Vagina (tissue), 2 donors: Measurements from ENCODE around the gene GIGYF2.
"Not testable (repeated sequence)": the region's sequence is repeated elsewhere in the genome, so short reads cannot be mapped to it uniquely, and the experiment has no call there.

Source experiments
- POLR2A ChIP-seq, 2 donors: fragments of 450-650 bp; IDR thresholded peaks; one replicate each; pipeline ENCODE4 v1.6.1; 2017; ENCODE audit warnings: antibody characterized with exemption in 2 of 2, mild to moderate bottlenecking in 2 of 2, moderate library complexity in 2 of 2
- POLR2AphosphoS5 ChIP-seq, 2 donors: sonication (generic); formaldehyde crosslinking; IDR thresholded peaks; one replicate each; pipeline ENCODE4 v1.9.0; 2017; ENCODE audit warnings: antibody characterized with exemption in 2 of 2, mild to moderate bottlenecking in 2 of 2, low read depth in 1 of 2; ENCODE audit not compliant: insufficient read depth in 1 of 2
- TF ChIP-seq, protein P1 (sequence below), 3 experiments: fragments of 450-650 bp in 2 of 3; fragments of 200-600 bp in 1 of 3; sonication (generic) in 1 of 3; IDR thresholded peaks; one replicate each; pipeline ENCODE4 v1.5.1; 2017 to 2019; ENCODE audit warnings: antibody characterized with exemption in 3 of 3, mild to moderate bottlenecking in 2 of 3, moderate library complexity in 2 of 3

DNA sequence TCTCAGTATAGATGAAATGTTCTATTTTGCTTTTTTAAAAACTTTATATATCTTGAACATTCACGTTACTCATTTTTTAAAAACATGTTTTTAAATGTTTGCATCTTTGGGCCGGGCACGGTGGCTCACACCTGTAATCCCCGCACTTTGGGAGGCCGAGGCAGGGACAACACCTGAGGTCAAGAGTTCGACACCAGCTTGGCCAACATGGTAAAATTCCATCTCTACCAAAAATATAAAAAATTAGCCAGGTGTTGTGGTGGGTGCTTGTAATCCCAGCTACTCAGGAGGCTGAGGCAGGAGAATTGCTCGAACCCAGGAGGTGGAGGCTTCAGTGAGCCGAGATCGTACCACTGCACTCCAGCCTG lies 210.6 kb downstream of the GIGYF2 start:
- TF ChIP-seq, protein P1, sequence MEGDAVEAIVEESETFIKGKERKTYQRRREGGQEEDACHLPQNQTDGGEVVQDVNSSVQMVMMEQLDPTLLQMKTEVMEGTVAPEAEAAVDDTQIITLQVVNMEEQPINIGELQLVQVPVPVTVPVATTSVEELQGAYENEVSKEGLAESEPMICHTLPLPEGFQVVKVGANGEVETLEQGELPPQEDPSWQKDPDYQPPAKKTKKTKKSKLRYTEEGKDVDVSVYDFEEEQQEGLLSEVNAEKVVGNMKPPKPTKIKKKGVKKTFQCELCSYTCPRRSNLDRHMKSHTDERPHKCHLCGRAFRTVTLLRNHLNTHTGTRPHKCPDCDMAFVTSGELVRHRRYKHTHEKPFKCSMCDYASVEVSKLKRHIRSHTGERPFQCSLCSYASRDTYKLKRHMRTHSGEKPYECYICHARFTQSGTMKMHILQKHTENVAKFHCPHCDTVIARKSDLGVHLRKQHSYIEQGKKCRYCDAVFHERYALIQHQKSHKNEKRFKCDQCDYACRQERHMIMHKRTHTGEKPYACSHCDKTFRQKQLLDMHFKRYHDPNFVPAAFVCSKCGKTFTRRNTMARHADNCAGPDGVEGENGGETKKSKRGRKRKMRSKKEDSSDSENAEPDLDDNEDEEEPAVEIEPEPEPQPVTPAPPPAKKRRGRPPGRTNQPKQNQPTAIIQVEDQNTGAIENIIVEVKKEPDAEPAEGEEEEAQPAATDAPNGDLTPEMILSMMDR (IDR thresholded peaks at IDR 0.05): not testable (repeated sequence)
- TF ChIP-seq POLR2AphosphoS5 (IDR thresholded peaks at IDR 0.05; ENCODE audit: insufficient read depth in 1 of 2, low read depth in 1 of 2); POLR2A (IDR thresholded peaks at IDR 0.05): not testable (repeated sequence)
